ENCODE data around the gene RIMKLB.

GRCh38 chr12:8819666-8819980, 121.8 kb downstream of the RIMKLB start:
- TF ChIP-seq PPARA (CRISPR knock-in tag; IDR thresholded peaks at IDR 0.05; ENCODE audit: borderline replicate concordance) (no peak), OSR1 (CRISPR knock-in tag; IDR thresholded peaks at IDR 0.05) (no peak), POU6F1 (CRISPR knock-in tag; IDR thresholded peaks at IDR 0.05; ENCODE audit: borderline replicate concordance, low read depth) (no peak), CSDC2 (CRISPR knock-in tag; IDR thresholded peaks at IDR 0.05) (no peak), TSHZ2 (CRISPR knock-in tag; IDR thresholded peaks at IDR 0.05) (no peak), PATZ1 (CRISPR knock-in tag; IDR thresholded peaks at IDR 0.05; ENCODE audit: borderline replicate concordance) (no peak), SNAI2 (CRISPR knock-in tag; IDR thresholded peaks at IDR 0.05) (no peak), ZC3H10 (CRISPR knock-in tag; IDR thresholded peaks at IDR 0.05) (no peak), ZNF565 (CRISPR knock-in tag; conservative IDR thresholded peaks at IDR 0.05; ENCODE audit: low read depth) (no peak), ZFP3 (CRISPR knock-in tag; IDR thresholded peaks at IDR 0.05) (no peak), ZNF70 (CRISPR knock-in tag; IDR thresholded peaks at IDR 0.05) (no peak)
